Measurements from ENCODE around the gene POU6F2. TPM values are rescaled to one million over a fixed set of nuclear protein-coding genes. Genes with fewer than 3 reads are reported as not detected.

POU6F2 gene
- total and polyA plus RNA-seq, 9 of the 15 experiments (the other 6 are each of a cell fraction or from before 2014, with no cell fraction given), result 0.29 to 1.5 (median 0.96) TPM

- TF ChIP-seq ZNF830 (CRISPR knock-in tag; IDR thresholded peaks at IDR 0.05), result no peak
These were observed 222.2 kb downstream of the POU6F2 start (continued) for GRCh38 chr7:39199951-39200350.

- no peaks in the 10 kb centered on the region for H3K79me2 ChIP-seq (ENCODE audit: control insufficient read depth, insufficient read depth, low read length)
- in situ Hi-C loops (cut with MboI), result no loop called here
- FAIRE-seq, result no peak
These were observed 224.3 kb downstream of the POU6F2 start for GRCh38 chr7:39202041-39202440.

More at GRCh38 chr7:39202041-39202440, 224.3 kb downstream of the POU6F2 start:
- Histone ChIP-seq H3K4me1 (replicated peaks in 1 of 2; ENCODE audit: control insufficient read depth in 2 of 2, insufficient read depth in 2 of 2, low read length in 2 of 2) (no peaks in the 10 kb centered on the region), H3K9me1 (ENCODE audit: control insufficient read depth, insufficient read depth, low read length) (no peaks in the 10 kb centered on the region), H3K36me3 (ENCODE audit: control insufficient read depth, insufficient read depth, low read length) (no peaks in the 10 kb centered on the region), H3K4me3 (no peak overlapping the region), H2AFZ (ENCODE audit: low read depth, low read length) (no peak overlapping the region), H3K27ac (ENCODE audit: extremely low read depth, low read depth, low read length) (no peak overlapping the region), H3K9ac (ENCODE audit: insufficient read depth in 1 of 2, low read depth in 2 of 2, low read length in 2 of 2) (no peak overlapping the region), H4K20me1 (replicated peaks; ENCODE audit: control insufficient read depth, insufficient read depth, low read length) (no peaks in the 10 kb centered on the region; the same call in 1 of the 2 replicates), H3K4me2 (ENCODE audit: insufficient read depth, low read length) (no peak overlapping the region), H3K9me3 (replicated peaks; ENCODE audit: control insufficient read depth, insufficient read depth, low read depth, low read length) (no peaks in the 10 kb centered on the region), H3K27me3 (ENCODE audit: control insufficient read depth in 2 of 2, insufficient read depth in 2 of 2, low read length in 2 of 2) (0 out of 5 replicates have a peak, but pooled peaks cover 2 to 4% of the 10 kb centered on the region in 2 experiments)
- no TSS peak for BruUV-seq (replicated peaks)
- 0% methylated on average over 1 of the region's 1 CpG for WGBS (ENCODE audit: insufficient coverage, low coverage, missing lambda C conversion rate)
- DNase-seq (ENCODE audit: extremely low read depth in 1 of 4, low spot score in 3 of 4) (no peak), ATAC-seq (no peak)
- POLR2A ChIA-PET, result interaction anchor here (1.2 kb wide), 1 partner anchor 11 kb away, joined by 3 read pairs; no protein-coding TSS in a partner anchor
- CTCF ChIA-PET (ENCODE audit: low intra/inter-chr PET ratio), result no interaction called here
- intact Hi-C loops (cut with micrococcal nuclease), result no loop called here
- no peak for TF ChIP-seq E2F1 (CRISPR knock-in tag; IDR thresholded peaks at IDR 0.05)
- TF ChIP-seq ATF1 (CRISPR knock-in tag; IDR thresholded peaks at IDR 0.05), result no peak
- TF ChIP-seq ATF1 (tag; IDR thresholded peaks at IDR 0.05), result no peak
- no peak for TF ChIP-seq IRF2 (CRISPR knock-in tag; IDR thresholded peaks at IDR 0.05)
- no peak for TF ChIP-seq NFIX (CRISPR knock-in tag; IDR thresholded peaks at IDR 0.05; ENCODE audit: low read depth)
- TF ChIP-seq MTA2 (IDR thresholded peaks at IDR 0.05; ENCODE audit: low read depth), result no peak
